HCT116 (cell line): ENCODE data around the gene HNF1B.

ENCODE experiments used
- ELF1 ChIP-seq: IDR thresholded peaks from 2 replicates; pipeline ENCODE4 v1.6.1; 2012; ENCODE audit warnings: low read depth, borderline replicate concordance
- POLR2AphosphoS5 ChIP-seq: IDR thresholded peaks from 2 replicates; pipeline ENCODE4 v1.6.1; 2011; ENCODE audit warnings: mild to moderate bottlenecking, low read depth, low read length, moderate library complexity
- RAD21 ChIP-seq: IDR thresholded peaks from 2 replicates; pipeline ENCODE4 v1.6.1; 2012; ENCODE audit warnings: low read depth, mild to moderate bottlenecking
- SIN3A ChIP-seq: IDR thresholded peaks from 2 replicates; pipeline ENCODE4 v1.6.1; 2012; ENCODE audit warnings: low read depth
- SP1 ChIP-seq: IDR thresholded peaks from 2 replicates; pipeline ENCODE4 v1.6.1; 2012; ENCODE audit warnings: low read depth
- ZNF274 ChIP-seq: fragments of 200-500 bp; sonication (Bioruptor generic); IDR thresholded peaks from 2 replicates; pipeline ENCODE4 v1.6.1; 2014; ENCODE audit warnings: mild to moderate bottlenecking, low read depth, low read length, inconsistent platforms
- TF ChIP-seq, protein P1 (sequence below), 3 experiments: fragments of 200-600 bp in 1 of 3; sonication (generic) in 1 of 3; IDR thresholded peaks in 2 of 3; conservative IDR thresholded peaks in 1 of 3; 2 replicates each; pipeline ENCODE4 v1.5.1; 2012 to 2017; ENCODE audit warnings: low read depth in 2 of 3, low read length in 2 of 3, antibody characterized with exemption in 1 of 3, borderline replicate concordance in 1 of 3, control low read depth in 1 of 3, mild to moderate bottlenecking in 1 of 3, mixed read lengths in 1 of 3, mixed run types in 1 of 3, moderate library complexity in 1 of 3; ENCODE audit not compliant: insufficient read depth in 1 of 3
- TF ChIP-seq, protein P2 (sequence below): IDR thresholded peaks from 2 replicates; pipeline ENCODE4 v1.6.1; 2012; ENCODE audit warnings: low read depth
- TF ChIP-seq, protein P3 (sequence below): IDR thresholded peaks from 2 replicates; pipeline ENCODE4 v1.6.1; 2011; ENCODE audit warnings: mild to moderate bottlenecking, low read length, moderate library complexity; ENCODE audit not compliant: insufficient replicate concordance; ENCODE audit errors: extremely low read depth

DNA sequence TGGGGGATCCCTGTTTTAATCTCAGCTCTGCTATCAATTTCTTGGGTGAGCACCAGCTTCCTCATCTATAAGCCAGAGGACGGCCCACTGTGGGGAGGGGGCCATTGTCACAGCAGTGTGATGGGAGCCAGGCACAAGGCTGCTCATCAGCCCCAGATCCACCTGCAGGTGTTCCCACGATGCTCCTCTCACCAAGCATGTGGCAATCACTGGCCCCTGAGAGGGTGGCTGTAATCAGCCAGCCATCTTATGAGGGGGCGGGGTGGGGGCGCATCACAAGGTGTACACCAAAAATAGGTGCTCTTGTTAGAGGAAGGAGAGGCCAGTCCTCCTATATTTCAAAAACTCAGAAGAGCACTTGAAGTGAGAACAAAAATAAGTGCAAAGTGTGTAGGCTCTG lies 31.2 kb downstream of the HNF1B start:
- TF ChIP-seq, protein P1, sequence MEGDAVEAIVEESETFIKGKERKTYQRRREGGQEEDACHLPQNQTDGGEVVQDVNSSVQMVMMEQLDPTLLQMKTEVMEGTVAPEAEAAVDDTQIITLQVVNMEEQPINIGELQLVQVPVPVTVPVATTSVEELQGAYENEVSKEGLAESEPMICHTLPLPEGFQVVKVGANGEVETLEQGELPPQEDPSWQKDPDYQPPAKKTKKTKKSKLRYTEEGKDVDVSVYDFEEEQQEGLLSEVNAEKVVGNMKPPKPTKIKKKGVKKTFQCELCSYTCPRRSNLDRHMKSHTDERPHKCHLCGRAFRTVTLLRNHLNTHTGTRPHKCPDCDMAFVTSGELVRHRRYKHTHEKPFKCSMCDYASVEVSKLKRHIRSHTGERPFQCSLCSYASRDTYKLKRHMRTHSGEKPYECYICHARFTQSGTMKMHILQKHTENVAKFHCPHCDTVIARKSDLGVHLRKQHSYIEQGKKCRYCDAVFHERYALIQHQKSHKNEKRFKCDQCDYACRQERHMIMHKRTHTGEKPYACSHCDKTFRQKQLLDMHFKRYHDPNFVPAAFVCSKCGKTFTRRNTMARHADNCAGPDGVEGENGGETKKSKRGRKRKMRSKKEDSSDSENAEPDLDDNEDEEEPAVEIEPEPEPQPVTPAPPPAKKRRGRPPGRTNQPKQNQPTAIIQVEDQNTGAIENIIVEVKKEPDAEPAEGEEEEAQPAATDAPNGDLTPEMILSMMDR (IDR thresholded peaks at IDR 0.05 in 2 of 3, conservative IDR thresholded peaks at IDR 0.05 in 1 of 3; ENCODE audit: borderline replicate concordance in 1 of 3, insufficient read depth in 1 of 3, low read depth in 2 of 3, low read length in 2 of 3): no peak
- no peak for TF ChIP-seq ZNF274
- no peak for TF ChIP-seq SIN3A
- no peak for TF ChIP-seq POLR2AphosphoS5
- TF ChIP-seq, protein P2, sequence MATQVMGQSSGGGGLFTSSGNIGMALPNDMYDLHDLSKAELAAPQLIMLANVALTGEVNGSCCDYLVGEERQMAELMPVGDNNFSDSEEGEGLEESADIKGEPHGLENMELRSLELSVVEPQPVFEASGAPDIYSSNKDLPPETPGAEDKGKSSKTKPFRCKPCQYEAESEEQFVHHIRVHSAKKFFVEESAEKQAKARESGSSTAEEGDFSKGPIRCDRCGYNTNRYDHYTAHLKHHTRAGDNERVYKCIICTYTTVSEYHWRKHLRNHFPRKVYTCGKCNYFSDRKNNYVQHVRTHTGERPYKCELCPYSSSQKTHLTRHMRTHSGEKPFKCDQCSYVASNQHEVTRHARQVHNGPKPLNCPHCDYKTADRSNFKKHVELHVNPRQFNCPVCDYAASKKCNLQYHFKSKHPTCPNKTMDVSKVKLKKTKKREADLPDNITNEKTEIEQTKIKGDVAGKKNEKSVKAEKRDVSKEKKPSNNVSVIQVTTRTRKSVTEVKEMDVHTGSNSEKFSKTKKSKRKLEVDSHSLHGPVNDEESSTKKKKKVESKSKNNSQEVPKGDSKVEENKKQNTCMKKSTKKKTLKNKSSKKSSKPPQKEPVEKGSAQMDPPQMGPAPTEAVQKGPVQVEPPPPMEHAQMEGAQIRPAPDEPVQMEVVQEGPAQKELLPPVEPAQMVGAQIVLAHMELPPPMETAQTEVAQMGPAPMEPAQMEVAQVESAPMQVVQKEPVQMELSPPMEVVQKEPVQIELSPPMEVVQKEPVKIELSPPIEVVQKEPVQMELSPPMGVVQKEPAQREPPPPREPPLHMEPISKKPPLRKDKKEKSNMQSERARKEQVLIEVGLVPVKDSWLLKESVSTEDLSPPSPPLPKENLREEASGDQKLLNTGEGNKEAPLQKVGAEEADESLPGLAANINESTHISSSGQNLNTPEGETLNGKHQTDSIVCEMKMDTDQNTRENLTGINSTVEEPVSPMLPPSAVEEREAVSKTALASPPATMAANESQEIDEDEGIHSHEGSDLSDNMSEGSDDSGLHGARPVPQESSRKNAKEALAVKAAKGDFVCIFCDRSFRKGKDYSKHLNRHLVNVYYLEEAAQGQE: no peak
- TF ChIP-seq RAD21: no peak
- TF ChIP-seq SP1: no peak
- no peak for TF ChIP-seq ELF1
- TF ChIP-seq, protein P3, sequence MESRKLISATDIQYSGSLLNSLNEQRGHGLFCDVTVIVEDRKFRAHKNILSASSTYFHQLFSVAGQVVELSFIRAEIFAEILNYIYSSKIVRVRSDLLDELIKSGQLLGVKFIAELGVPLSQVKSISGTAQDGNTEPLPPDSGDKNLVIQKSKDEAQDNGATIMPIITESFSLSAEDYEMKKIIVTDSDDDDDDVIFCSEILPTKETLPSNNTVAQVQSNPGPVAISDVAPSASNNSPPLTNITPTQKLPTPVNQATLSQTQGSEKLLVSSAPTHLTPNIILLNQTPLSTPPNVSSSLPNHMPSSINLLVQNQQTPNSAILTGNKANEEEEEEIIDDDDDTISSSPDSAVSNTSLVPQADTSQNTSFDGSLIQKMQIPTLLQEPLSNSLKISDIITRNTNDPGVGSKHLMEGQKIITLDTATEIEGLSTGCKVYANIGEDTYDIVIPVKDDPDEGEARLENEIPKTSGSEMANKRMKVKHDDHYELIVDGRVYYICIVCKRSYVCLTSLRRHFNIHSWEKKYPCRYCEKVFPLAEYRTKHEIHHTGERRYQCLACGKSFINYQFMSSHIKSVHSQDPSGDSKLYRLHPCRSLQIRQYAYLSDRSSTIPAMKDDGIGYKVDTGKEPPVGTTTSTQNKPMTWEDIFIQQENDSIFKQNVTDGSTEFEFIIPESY: no peak
